ENCODE results near the gene LPP.

The LPP gene

GRCh38 chr3:188578576-188579363, 424.8 kb downstream of the LPP start:
- peak; percentile 81 for DNase-seq (ENCODE audit: low read depth)
- H3K36me3 ChIP-seq (ENCODE audit: control insufficient read depth, insufficient read depth, low read length, severe bottlenecking): no peaks in the 10 kb centered on the region
- no peaks in the 10 kb centered on the region for H3K9me3 ChIP-seq (ENCODE audit: control insufficient read depth, low read length)
- peak overlapping the region; percentile 78 for H3K9ac ChIP-seq (ENCODE audit: low read length)
- no peaks in the 10 kb centered on the region for H3K27me3 ChIP-seq (replicated peaks; ENCODE audit: control insufficient read depth, insufficient read depth, low read length)
- H3K4me1 ChIP-seq (ENCODE audit: control insufficient read depth, insufficient read depth, low read length): peaks cover 25% of the 10 kb centered on the region
- peak overlapping the region; percentile 65 for H3K4me3 ChIP-seq (ENCODE audit: low read length)

- Histone ChIP-seq H3K4me1 (ENCODE audit: control insufficient read depth, insufficient read depth, low read length) (peaks cover 40% of the 10 kb centered on the region), H3K9me3 (ENCODE audit: control insufficient read depth, low read length) (no peaks in the 10 kb centered on the region), H3K9ac (ENCODE audit: low read length) (no peak overlapping the region), H3K4me3 (ENCODE audit: low read length) (no peak overlapping the region), H3K27me3 (replicated peaks; ENCODE audit: control insufficient read depth, insufficient read depth, low read length) (no peaks in the 10 kb centered on the region), H3K36me3 (ENCODE audit: control insufficient read depth, insufficient read depth, low read length, severe bottlenecking) (no peaks in the 10 kb centered on the region)
- no peak for DNase-seq (ENCODE audit: low read depth)
Measured at GRCh38 chr3:188580223-188580622, 426.3 kb downstream of the LPP start.

GRCh38 chr3:188580659-188581058, 426.7 kb downstream of the LPP start:
- no peak for DNase-seq (ENCODE audit: low read depth)
- Histone ChIP-seq H3K4me3 (ENCODE audit: low read length) (no peak overlapping the region), H3K4me1 (ENCODE audit: control insufficient read depth, insufficient read depth, low read length) (peaks cover 44% of the 10 kb centered on the region), H3K36me3 (ENCODE audit: control insufficient read depth, insufficient read depth, low read length, severe bottlenecking) (no peaks in the 10 kb centered on the region), H3K9me3 (ENCODE audit: control insufficient read depth, low read length) (no peaks in the 10 kb centered on the region), H3K27me3 (replicated peaks; ENCODE audit: control insufficient read depth, insufficient read depth, low read length) (no peaks in the 10 kb centered on the region), H3K9ac (ENCODE audit: low read length) (no peak overlapping the region)

GRCh38 chr3:188581365-188581764, 427.4 kb downstream of the LPP start:
- Histone ChIP-seq H3K27me3 (replicated peaks; ENCODE audit: control insufficient read depth, insufficient read depth, low read length) (no peaks in the 10 kb centered on the region), H3K4me3 (ENCODE audit: low read length) (no peak overlapping the region), H3K9me3 (ENCODE audit: control insufficient read depth, low read length) (no peaks in the 10 kb centered on the region), H3K36me3 (ENCODE audit: control insufficient read depth, insufficient read depth, low read length, severe bottlenecking) (no peaks in the 10 kb centered on the region), H3K9ac (ENCODE audit: low read length) (no peak overlapping the region), H3K4me1 (ENCODE audit: control insufficient read depth, insufficient read depth, low read length) (peaks cover 46% of the 10 kb centered on the region)
- no peak for DNase-seq (ENCODE audit: low read depth)

- no peaks in the 10 kb centered on the region for H3K27me3 ChIP-seq (replicated peaks; ENCODE audit: control insufficient read depth, insufficient read depth, low read length)
- H3K36me3 ChIP-seq (ENCODE audit: control insufficient read depth, insufficient read depth, low read length, severe bottlenecking): no peaks in the 10 kb centered on the region
- no peak for DNase-seq (ENCODE audit: low read depth)
- H3K4me1 ChIP-seq (ENCODE audit: control insufficient read depth, insufficient read depth, low read length): peaks cover 46% of the 10 kb centered on the region
- H3K9ac ChIP-seq (ENCODE audit: low read length): no peak overlapping the region
- no peak overlapping the region for H3K4me3 ChIP-seq (ENCODE audit: low read length)
- H3K9me3 ChIP-seq (ENCODE audit: control insufficient read depth, low read length): no peaks in the 10 kb centered on the region
Measured at GRCh38 chr3:188581792-188582191, 427.8 kb downstream of the LPP start.

GRCh38 chr3:188583341-188584161, 429.6 kb downstream of the LPP start:
- H3K36me3 ChIP-seq (ENCODE audit: control insufficient read depth, insufficient read depth, low read length, severe bottlenecking): no peaks in the 10 kb centered on the region
- no peak overlapping the region for H3K4me3 ChIP-seq (ENCODE audit: low read length)
- no peak for DNase-seq (ENCODE audit: low read depth)
- H3K9ac ChIP-seq (ENCODE audit: low read length): peak overlapping the region; percentile 76
- H3K4me1 ChIP-seq (ENCODE audit: control insufficient read depth, insufficient read depth, low read length): peaks cover 38% of the 10 kb centered on the region
- H3K9me3 ChIP-seq (ENCODE audit: control insufficient read depth, low read length): no peaks in the 10 kb centered on the region
- no peaks in the 10 kb centered on the region for H3K27me3 ChIP-seq (replicated peaks; ENCODE audit: control insufficient read depth, insufficient read depth, low read length)

GRCh38 chr3:188584162-188584529, 430.2 kb downstream of the LPP start:
- Histone ChIP-seq H3K27me3 (replicated peaks; ENCODE audit: control insufficient read depth, insufficient read depth, low read length) (no peaks in the 10 kb centered on the region), H3K9ac (ENCODE audit: low read length) (peak overlapping the region; percentile 76), H3K4me3 (ENCODE audit: low read length) (peak overlapping the region; percentile 71), H3K36me3 (ENCODE audit: control insufficient read depth, insufficient read depth, low read length, severe bottlenecking) (no peaks in the 10 kb centered on the region), H3K4me1 (ENCODE audit: control insufficient read depth, insufficient read depth, low read length) (peaks cover 32% of the 10 kb centered on the region), H3K9me3 (ENCODE audit: control insufficient read depth, low read length) (no peaks in the 10 kb centered on the region)
- peak; percentile 40 for DNase-seq (ENCODE audit: low read depth)

GRCh38 chr3:188584958-188585689, 431.2 kb downstream of the LPP start:
- Histone ChIP-seq H3K4me1 (ENCODE audit: control insufficient read depth, insufficient read depth, low read length) (peaks cover 26% of the 10 kb centered on the region), H3K36me3 (ENCODE audit: control insufficient read depth, insufficient read depth, low read length, severe bottlenecking) (no peaks in the 10 kb centered on the region), H3K9ac (ENCODE audit: low read length) (peak overlapping the region; percentile 76), H3K27me3 (replicated peaks; ENCODE audit: control insufficient read depth, insufficient read depth, low read length) (no peaks in the 10 kb centered on the region), H3K4me3 (ENCODE audit: low read length) (peak overlapping the region; percentile 71), H3K9me3 (ENCODE audit: control insufficient read depth, low read length) (no peaks in the 10 kb centered on the region)
- peak; percentile 47 for DNase-seq (ENCODE audit: low read depth)

- DNase-seq (ENCODE audit: low read depth): no peak
- Histone ChIP-seq H3K36me3 (ENCODE audit: control insufficient read depth, insufficient read depth, low read length, severe bottlenecking) (no peaks in the 10 kb centered on the region), H3K4me1 (ENCODE audit: control insufficient read depth, insufficient read depth, low read length) (peaks cover 29% of the 10 kb centered on the region), H3K9ac (ENCODE audit: low read length) (no peak overlapping the region), H3K27me3 (replicated peaks; ENCODE audit: control insufficient read depth, insufficient read depth, low read length) (no peaks in the 10 kb centered on the region), H3K4me3 (ENCODE audit: low read length) (no peak overlapping the region), H3K9me3 (ENCODE audit: control insufficient read depth, low read length) (no peaks in the 10 kb centered on the region)
Measured at GRCh38 chr3:188589071-188589470, 435.1 kb downstream of the LPP start.

GRCh38 chr3:188589771-188590170, 435.8 kb downstream of the LPP start:
- H3K9ac ChIP-seq (ENCODE audit: low read length): no peak overlapping the region
- DNase-seq (ENCODE audit: low read depth): no peak
- H3K9me3 ChIP-seq (ENCODE audit: control insufficient read depth, low read length): no peaks in the 10 kb centered on the region
- H3K4me3 ChIP-seq (ENCODE audit: low read length): no peak overlapping the region
- no peaks in the 10 kb centered on the region for H3K27me3 ChIP-seq (replicated peaks; ENCODE audit: control insufficient read depth, insufficient read depth, low read length)
- H3K4me1 ChIP-seq (ENCODE audit: control insufficient read depth, insufficient read depth, low read length): peaks cover 27% of the 10 kb centered on the region
- no peaks in the 10 kb centered on the region for H3K36me3 ChIP-seq (ENCODE audit: control insufficient read depth, insufficient read depth, low read length, severe bottlenecking)

- H3K9ac ChIP-seq (ENCODE audit: low read length): peak overlapping the region; percentile 12
- H3K36me3 ChIP-seq (ENCODE audit: control insufficient read depth, insufficient read depth, low read length, severe bottlenecking): no peaks in the 10 kb centered on the region
- DNase-seq (ENCODE audit: low read depth): no peak
- H3K4me3 ChIP-seq (ENCODE audit: low read length): no peak overlapping the region
- peaks cover 27% of the 10 kb centered on the region for H3K4me1 ChIP-seq (ENCODE audit: control insufficient read depth, insufficient read depth, low read length)
- H3K27me3 ChIP-seq (replicated peaks; ENCODE audit: control insufficient read depth, insufficient read depth, low read length): no peaks in the 10 kb centered on the region
- H3K9me3 ChIP-seq (ENCODE audit: control insufficient read depth, low read length): no peaks in the 10 kb centered on the region
Measured at GRCh38 chr3:188590557-188590956, 436.6 kb downstream of the LPP start.
